Neuronal stem cell (in vitro differentiated cells): ENCODE measurements around the gene ITPK1.

ENCODE experiments used
- DNase-seq: peaks from one replicate; pipeline ENCODE4 v3.0.0-alpha.2; 2013; ENCODE audit warnings: low spot score
- H2AFZ ChIP-seq: one replicate; pipeline ENCODE4 v1.6.1; 2013; ENCODE audit warnings: mild to moderate bottlenecking, low read length, inconsistent platforms
- H2AK5ac ChIP-seq: 2 replicates; pipeline ENCODE4 v1.6.1; 2013; ENCODE audit warnings: low read depth, mild to moderate bottlenecking, inconsistent platforms, low read length, moderate library complexity, mixed read lengths
- H2BK120ac ChIP-seq: 2 replicates; pipeline ENCODE4 v1.6.1; 2013; ENCODE audit warnings: low read depth, mild to moderate bottlenecking, inconsistent platforms, low read length, moderate library complexity, mixed read lengths
- H2BK12ac ChIP-seq: one replicate; pipeline ENCODE4 v1.6.1; 2013; ENCODE audit warnings: low read length, inconsistent platforms
- H2BK15ac ChIP-seq: 2 replicates; pipeline ENCODE4 v1.6.1; 2013; ENCODE audit warnings: mild to moderate bottlenecking, low read length, inconsistent platforms, mixed read lengths
- H2BK5ac ChIP-seq: one replicate; pipeline ENCODE4 v1.6.1; 2013; ENCODE audit warnings: inconsistent platforms, mild to moderate bottlenecking, low read length, moderate library complexity
- H3K14ac ChIP-seq: one replicate; pipeline ENCODE4 v1.6.1; 2013; ENCODE audit warnings: low read length, inconsistent platforms
- H3K18ac ChIP-seq: 2 replicates; pipeline ENCODE4 v1.6.1; 2013; ENCODE audit warnings: low read length, inconsistent platforms
- H3K23ac ChIP-seq: 2 replicates; pipeline ENCODE4 v1.6.1; 2013; ENCODE audit warnings: low read depth, mild to moderate bottlenecking, mixed read lengths, low read length, inconsistent platforms; ENCODE audit not compliant: poor library complexity
- H3K27ac ChIP-seq: replicated peaks from 3 replicates; pipeline ENCODE4 v1.5.1; 2013; ENCODE audit warnings: low read length, inconsistent platforms
- H3K27me3 ChIP-seq, 3 experiments: 2 replicates each; pipeline ENCODE4 v1.6.1; 2013; ENCODE audit warnings: low read length in 3 of 3, mild to moderate bottlenecking in 2 of 3, inconsistent platforms in 1 of 3, low read depth in 1 of 3, mixed read lengths in 1 of 3, moderate library complexity in 1 of 3; ENCODE audit not compliant: control insufficient read depth in 3 of 3, insufficient read depth in 3 of 3
- H3K36me3 ChIP-seq, 2 donors: replicated peaks in 1 of 2; 2 replicates each; pipeline ENCODE4 v1.6.1; 2013; ENCODE audit warnings: low read length in 2 of 2; ENCODE audit not compliant: control insufficient read depth in 2 of 2, insufficient read depth in 2 of 2
- H3K4ac ChIP-seq: 2 replicates; pipeline ENCODE4 v1.6.1; 2013; ENCODE audit warnings: inconsistent platforms, mild to moderate bottlenecking, low read length, moderate library complexity
- H3K4me1 ChIP-seq, 2 donors: 1 replicate in 1 of 2; 2 replicates in 1 of 2; pipeline ENCODE4 v1.6.1; 2013; ENCODE audit warnings: low read length in 2 of 2, low read depth in 1 of 2; ENCODE audit not compliant: control insufficient read depth in 2 of 2, insufficient read depth in 1 of 2
- H3K4me2 ChIP-seq: one replicate; pipeline ENCODE4 v1.6.1; 2013; ENCODE audit warnings: mild to moderate bottlenecking, low read length, inconsistent platforms; ENCODE audit not compliant: insufficient read depth, poor library complexity, severe bottlenecking
- H3K4me3 ChIP-seq, 2 donors: 2 replicates each; pipeline ENCODE4 v1.5.1; 2013; ENCODE audit warnings: low read length in 2 of 2, mild to moderate bottlenecking in 2 of 2, inconsistent platforms in 1 of 2, moderate library complexity in 1 of 2
- H3K79me1 ChIP-seq: one replicate; pipeline ENCODE4 v1.6.1; 2013; ENCODE audit warnings: low read depth, mild to moderate bottlenecking, inconsistent platforms, low read length, moderate library complexity
- H3K9ac ChIP-seq: one replicate; pipeline ENCODE4 v1.6.1; 2013; ENCODE audit warnings: mild to moderate bottlenecking, low read depth, low read length, inconsistent platforms; ENCODE audit not compliant: poor library complexity
- H3K9me3 ChIP-seq, 2 donors: replicated peaks in 1 of 2; 2 replicates each; pipeline versions ENCODE3 to v1.6.1; 2013; ENCODE audit warnings: low read length in 2 of 2, mild to moderate bottlenecking in 2 of 2, inconsistent platforms in 1 of 2, low read depth in 1 of 2, mixed read lengths in 1 of 2, moderate library complexity in 1 of 2; ENCODE audit not compliant: control insufficient read depth in 2 of 2, insufficient read depth in 1 of 2
- H4K8ac ChIP-seq: one replicate; pipeline ENCODE4 v1.6.1; 2013; ENCODE audit warnings: low read depth, mild to moderate bottlenecking, inconsistent platforms, low read length, moderate library complexity
- H4K91ac ChIP-seq: one replicate; pipeline ENCODE4 v1.6.1; 2013; ENCODE audit warnings: low read length, low read depth, mild to moderate bottlenecking, inconsistent platforms; ENCODE audit not compliant: poor library complexity
- WGBS, 2 donors: extraction: QIAGEN DNeasy Blood & Tissue Kit; methylation state at CpG; one replicate each; pipeline ENCODE4 v1.1.7; 2013; ENCODE audit warnings: missing lambda C conversion rate in 2 of 2, mixed read lengths in 1 of 2; ENCODE audit not compliant: insufficient read length in 2 of 2, insufficient replicate concordance in 1 of 2; ENCODE audit errors: extremely low coverage in 2 of 2; 5-methylcytosine and 5-hydroxymethylcytosine counted together

The ITPK1 gene

DNA sequence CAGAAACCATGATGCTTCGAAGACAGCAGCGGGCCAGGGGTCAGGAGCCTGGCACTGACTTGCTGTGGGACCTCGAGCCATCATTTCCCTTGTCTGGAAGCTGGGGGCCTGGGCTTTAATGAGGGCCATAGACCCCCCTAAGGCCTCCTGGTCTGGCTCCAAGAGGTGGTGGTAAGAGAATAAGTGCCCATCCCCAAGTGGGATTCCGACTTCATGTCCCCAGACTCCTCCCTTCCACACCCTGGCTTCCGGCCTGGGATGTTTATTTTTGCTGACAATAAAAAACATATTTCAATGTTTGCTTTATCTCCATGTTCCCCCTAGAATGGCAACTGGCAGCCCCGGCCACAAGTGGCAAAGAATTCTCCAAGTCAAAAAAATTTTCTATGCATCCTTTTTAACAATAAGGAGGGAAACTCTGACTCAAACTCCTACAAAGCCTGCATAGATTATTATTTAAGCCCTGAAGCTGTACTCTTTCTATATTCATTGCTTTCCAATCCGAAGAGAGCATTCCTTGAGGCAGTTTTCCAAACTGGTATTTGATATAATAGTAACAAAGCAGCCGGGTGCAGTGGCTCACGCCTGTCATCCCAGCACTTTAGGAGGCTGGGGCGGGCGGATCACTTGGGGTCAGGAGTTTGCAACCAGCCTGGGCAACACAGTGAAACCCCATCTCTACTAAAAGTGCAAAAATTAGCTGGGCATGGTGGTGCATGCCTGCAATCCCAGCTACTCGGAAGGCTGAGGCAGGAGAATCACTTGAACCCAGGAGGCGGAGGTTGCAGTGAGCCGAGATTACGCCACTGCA is 84.0 kb downstream of the ITPK1 start:
- no peak overlapping the region for H2BK15ac ChIP-seq
- H3K14ac ChIP-seq = no peak overlapping the region
- no peaks in the 10 kb centered on the region for H3K9me3 ChIP-seq
- no peak overlapping the region for H2AK5ac ChIP-seq
- no peak overlapping the region for H2BK12ac ChIP-seq
- DNase-seq = no peak
- H3K9ac ChIP-seq = no peak overlapping the region
- H3K4me1 ChIP-seq = peaks cover 49% of the 10 kb centered on the region in 2 donors
- H3K4me2 ChIP-seq = no peak overlapping the region
- H3K23ac ChIP-seq = no peak overlapping the region
- H4K91ac ChIP-seq = no peak overlapping the region
- no peak overlapping the region for H2BK120ac ChIP-seq
- H4K8ac ChIP-seq = no peak overlapping the region
- peaks cover 8% of the 10 kb centered on the region for H3K79me1 ChIP-seq
- peaks cover 0 to 2% (median 0%) of the 10 kb centered on the region in 3 experiments for H3K27me3 ChIP-seq
- no peak overlapping the region for H3K4me3 ChIP-seq
- no peaks in the 10 kb centered on the region for H3K36me3 ChIP-seq
- H2BK5ac ChIP-seq = peak overlapping the region; percentile 16
- H3K27ac ChIP-seq = no peak overlapping the region
- no CpG with 5 or more reads among the region's 15 CpGs for WGBS, 2 donors
- no peak overlapping the region for H3K4ac ChIP-seq
- peak overlapping the region; percentile 39 for H3K18ac ChIP-seq
- no peak overlapping the region for H2AFZ ChIP-seq

DNA sequence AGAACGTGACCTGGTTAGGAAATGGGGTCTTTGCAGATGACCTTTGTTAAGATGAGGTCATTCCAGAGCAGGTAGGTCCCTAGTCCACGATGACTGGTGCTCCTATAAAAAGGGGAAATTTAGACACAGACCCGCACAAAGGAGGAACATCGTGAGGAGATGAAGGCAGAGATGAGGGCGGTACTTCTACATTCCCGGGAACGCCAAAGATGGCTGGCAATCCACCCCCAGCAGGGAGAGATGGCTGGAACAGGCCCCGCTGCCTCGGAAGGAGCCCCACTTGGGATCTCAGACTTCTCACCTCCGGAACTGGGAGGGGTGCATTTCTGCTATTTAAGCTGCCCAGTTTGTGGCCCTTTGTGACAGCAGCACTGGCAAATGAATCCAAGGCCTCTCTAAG is 85.0 kb downstream of the ITPK1 start:
- no peaks in the 10 kb centered on the region for H3K9me3 ChIP-seq

DNA sequence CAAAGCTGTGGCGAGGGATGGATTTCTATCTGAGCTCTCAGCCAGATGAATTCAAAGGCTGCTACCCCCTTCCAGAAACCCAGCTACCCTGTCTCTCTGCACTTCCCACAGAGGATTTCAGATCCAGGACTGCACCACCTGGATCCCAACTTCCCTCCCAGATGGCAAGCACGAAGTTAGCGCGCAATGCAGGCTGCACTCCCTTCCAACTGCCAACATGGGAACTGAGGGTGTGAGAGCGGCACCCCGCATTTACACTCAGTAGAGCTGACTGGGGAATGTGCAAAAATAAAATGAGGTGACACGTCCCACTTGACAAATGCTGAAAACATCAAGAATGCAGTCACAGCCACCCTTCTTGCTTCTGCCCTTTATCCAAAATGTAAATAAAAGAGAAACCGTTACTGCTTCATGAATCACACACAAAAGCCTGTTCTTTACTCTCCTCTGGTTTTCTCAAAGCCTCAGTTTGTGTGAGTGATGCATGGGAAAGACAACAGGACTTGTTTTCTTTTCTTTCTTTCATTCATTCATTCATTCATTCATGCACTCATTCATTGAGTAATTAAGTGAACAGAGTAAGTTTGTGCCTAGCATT is 85.7 kb downstream of the ITPK1 start:
- no peak overlapping the region for H4K91ac ChIP-seq
- no peaks in the 10 kb centered on the region for H3K36me3 ChIP-seq
- no peak overlapping the region for H4K8ac ChIP-seq
- H3K9ac ChIP-seq = peak overlapping the region; percentile 51
- peak overlapping the region; percentile 15 for H3K18ac ChIP-seq
- H3K27ac ChIP-seq = no peak overlapping the region
- peaks cover 0 to 2% (median 0%) of the 10 kb centered on the region in 3 experiments for H3K27me3 ChIP-seq
- no peak overlapping the region for H2BK120ac ChIP-seq
- peaks cover 32 to 35% of the 10 kb centered on the region in 2 donors for H3K4me1 ChIP-seq
- H2BK12ac ChIP-seq = no peak overlapping the region
- no peak overlapping the region for H3K4ac ChIP-seq
- H3K14ac ChIP-seq = no peak overlapping the region
- no peak overlapping the region for H3K23ac ChIP-seq
- WGBS, 2 donors = no CpG with 5 or more reads among the region's 8 CpGs
- H3K79me1 ChIP-seq = peaks cover 8% of the 10 kb centered on the region
- no peak overlapping the region for H2AFZ ChIP-seq
- H3K9me3 ChIP-seq = no peaks in the 10 kb centered on the region
- no peak overlapping the region for H2AK5ac ChIP-seq
- no peak for DNase-seq
- no peak overlapping the region for H2BK5ac ChIP-seq
- no peak overlapping the region for H3K4me2 ChIP-seq
- H3K4me3 ChIP-seq = no peak overlapping the region
- no peak overlapping the region for H2BK15ac ChIP-seq

More for the DNA sequence above, 85.0 kb downstream of the ITPK1 start:
- H3K9ac ChIP-seq = no peak overlapping the region
- H3K27me3 ChIP-seq = peaks cover 0 to 2% (median 0%) of the 10 kb centered on the region in 3 experiments
- no peak overlapping the region for H3K4me2 ChIP-seq
- WGBS, 2 donors = no CpG with 5 or more reads among the region's 10 CpGs
- H2BK5ac ChIP-seq = peak overlapping the region; percentile 16
- H2AFZ ChIP-seq = no peak overlapping the region
- H3K4me1 ChIP-seq = peaks cover 39 to 42% of the 10 kb centered on the region in 2 donors
- H3K27ac ChIP-seq = no peak overlapping the region
- no peak overlapping the region for H4K8ac ChIP-seq
- no peak overlapping the region for H4K91ac ChIP-seq
- no peak overlapping the region for H3K14ac ChIP-seq
- H3K4ac ChIP-seq = no peak overlapping the region
- H2BK120ac ChIP-seq = no peak overlapping the region
- no peaks in the 10 kb centered on the region for H3K36me3 ChIP-seq
- no peak overlapping the region for H2BK12ac ChIP-seq
- H3K18ac ChIP-seq = peak overlapping the region; percentile 35
- peak overlapping the region; percentile 10 for H3K23ac ChIP-seq
- no peak for DNase-seq
- peak overlapping the region; percentile 57 for H2AK5ac ChIP-seq
- H3K4me3 ChIP-seq = no peak overlapping the region
- peaks cover 8% of the 10 kb centered on the region for H3K79me1 ChIP-seq
- no peak overlapping the region for H2BK15ac ChIP-seq

DNA sequence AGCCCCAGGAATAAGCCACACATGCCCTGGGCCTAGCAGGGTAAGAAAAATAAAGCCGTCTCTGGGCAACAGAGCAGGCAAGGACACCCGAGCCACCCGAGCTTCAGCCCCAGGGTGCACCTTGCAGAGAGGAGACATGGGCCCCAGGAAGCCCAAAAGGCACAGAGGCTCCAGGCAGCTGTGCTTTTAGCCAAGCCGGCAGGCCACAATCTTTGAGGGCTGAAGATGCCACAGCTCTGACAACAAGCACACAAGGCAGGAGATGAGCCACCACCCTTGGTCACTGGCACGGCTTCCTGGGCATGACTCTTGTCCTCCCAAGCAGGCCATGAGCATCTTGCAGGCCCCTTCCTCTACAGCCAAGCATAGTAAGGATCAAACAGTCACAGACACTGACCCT is 86.3 kb downstream of the ITPK1 start:
- no peak overlapping the region for H4K91ac ChIP-seq
- no peak for DNase-seq
- H3K27me3 ChIP-seq = no peaks in the 10 kb centered on the region

More for the DNA sequence above, 86.3 kb downstream of the ITPK1 start:
- peak overlapping the region; percentile 53 for H2BK120ac ChIP-seq
- no peak overlapping the region for H2BK5ac ChIP-seq
- H3K18ac ChIP-seq = peak overlapping the region; percentile 76
- H4K8ac ChIP-seq = no peak overlapping the region
- no peak overlapping the region for H3K14ac ChIP-seq
- no peaks in the 10 kb centered on the region for H3K9me3 ChIP-seq
- H3K4me3 ChIP-seq = no peak overlapping the region
- WGBS, 2 donors = no CpG with 5 or more reads among the region's 5 CpGs
- H3K79me1 ChIP-seq = peaks cover 7% of the 10 kb centered on the region
- H2BK15ac ChIP-seq = peak overlapping the region; percentile 60
- H3K4me2 ChIP-seq = no peak overlapping the region
- H3K4me1 ChIP-seq = peaks cover 29% of the 10 kb centered on the region in 2 donors
- no peaks in the 10 kb centered on the region for H3K36me3 ChIP-seq
- no peak overlapping the region for H2BK12ac ChIP-seq
- H3K4ac ChIP-seq = no peak overlapping the region
- H3K27ac ChIP-seq = no peak overlapping the region
- peak overlapping the region; percentile 64 for H2AK5ac ChIP-seq
- no peak overlapping the region for H3K23ac ChIP-seq
- no peak overlapping the region for H3K9ac ChIP-seq
- no peak overlapping the region for H2AFZ ChIP-seq
